Measurements from ENCODE around the gene PER3. TPM values are rescaled to one million over a fixed set of nuclear protein-coding genes. Genes with fewer than 3 reads are reported as not detected.

Gene PER3
- total and polyA plus RNA-seq, 9 of the 15 experiments (the other 6 are each of a cell fraction or from before 2014, with no cell fraction given), result 11.9 to 22.5 (median 14.6) TPM

GRCh38 chr1:7770997-7771822 lies 12.9 kb upstream of the PER3 start, which contains the start of gene VAMP3 (continued):
- TF ChIP-seq, protein P1, sequence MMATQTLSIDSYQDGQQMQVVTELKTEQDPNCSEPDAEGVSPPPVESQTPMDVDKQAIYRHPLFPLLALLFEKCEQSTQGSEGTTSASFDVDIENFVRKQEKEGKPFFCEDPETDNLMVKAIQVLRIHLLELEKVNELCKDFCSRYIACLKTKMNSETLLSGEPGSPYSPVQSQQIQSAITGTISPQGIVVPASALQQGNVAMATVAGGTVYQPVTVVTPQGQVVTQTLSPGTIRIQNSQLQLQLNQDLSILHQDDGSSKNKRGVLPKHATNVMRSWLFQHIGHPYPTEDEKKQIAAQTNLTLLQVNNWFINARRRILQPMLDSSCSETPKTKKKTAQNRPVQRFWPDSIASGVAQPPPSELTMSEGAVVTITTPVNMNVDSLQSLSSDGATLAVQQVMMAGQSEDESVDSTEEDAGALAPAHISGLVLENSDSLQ (IDR thresholded peaks at IDR 0.05), result peak; percentile 37; the same call in 1 of the 2 replicates
- TF ChIP-seq NBN (IDR thresholded peaks at IDR 0.05; ENCODE audit: low read depth) (0 out of 2 replicates have a peak, but pooled peaks have one; percentile 58), MXI1 (IDR thresholded peaks at IDR 0.05; ENCODE audit: low read depth, low read length) (peak; percentile 16; the same call in 1 of the 2 replicates), EGR1 (conservative IDR thresholded peaks at IDR 0.05) (peak; percentile 81), GATAD2B (IDR thresholded peaks at IDR 0.05; ENCODE audit: borderline replicate concordance) (peak; percentile 74; the same call in 1 of the 2 replicates), ZFX (CRISPR knock-in tag; IDR thresholded peaks at IDR 0.05) (peak; percentile 85), ZNF217 (CRISPR knock-in tag; IDR thresholded peaks at IDR 0.05) (no peak), RB1 (IDR thresholded peaks at IDR 0.05; ENCODE audit: low read depth) (peak; percentile 56), RBBP5 (IDR thresholded peaks at IDR 0.05; ENCODE audit: borderline replicate concordance, insufficient read depth, low read length, poor library complexity, severe bottlenecking) (peak; percentile 98), SP1 (CRISPR knock-in tag; IDR thresholded peaks at IDR 0.05) (peak; percentile 86), ZNF23 (CRISPR knock-in tag; IDR thresholded peaks at IDR 0.05) (no peak)
- TF ChIP-seq, protein P2, sequence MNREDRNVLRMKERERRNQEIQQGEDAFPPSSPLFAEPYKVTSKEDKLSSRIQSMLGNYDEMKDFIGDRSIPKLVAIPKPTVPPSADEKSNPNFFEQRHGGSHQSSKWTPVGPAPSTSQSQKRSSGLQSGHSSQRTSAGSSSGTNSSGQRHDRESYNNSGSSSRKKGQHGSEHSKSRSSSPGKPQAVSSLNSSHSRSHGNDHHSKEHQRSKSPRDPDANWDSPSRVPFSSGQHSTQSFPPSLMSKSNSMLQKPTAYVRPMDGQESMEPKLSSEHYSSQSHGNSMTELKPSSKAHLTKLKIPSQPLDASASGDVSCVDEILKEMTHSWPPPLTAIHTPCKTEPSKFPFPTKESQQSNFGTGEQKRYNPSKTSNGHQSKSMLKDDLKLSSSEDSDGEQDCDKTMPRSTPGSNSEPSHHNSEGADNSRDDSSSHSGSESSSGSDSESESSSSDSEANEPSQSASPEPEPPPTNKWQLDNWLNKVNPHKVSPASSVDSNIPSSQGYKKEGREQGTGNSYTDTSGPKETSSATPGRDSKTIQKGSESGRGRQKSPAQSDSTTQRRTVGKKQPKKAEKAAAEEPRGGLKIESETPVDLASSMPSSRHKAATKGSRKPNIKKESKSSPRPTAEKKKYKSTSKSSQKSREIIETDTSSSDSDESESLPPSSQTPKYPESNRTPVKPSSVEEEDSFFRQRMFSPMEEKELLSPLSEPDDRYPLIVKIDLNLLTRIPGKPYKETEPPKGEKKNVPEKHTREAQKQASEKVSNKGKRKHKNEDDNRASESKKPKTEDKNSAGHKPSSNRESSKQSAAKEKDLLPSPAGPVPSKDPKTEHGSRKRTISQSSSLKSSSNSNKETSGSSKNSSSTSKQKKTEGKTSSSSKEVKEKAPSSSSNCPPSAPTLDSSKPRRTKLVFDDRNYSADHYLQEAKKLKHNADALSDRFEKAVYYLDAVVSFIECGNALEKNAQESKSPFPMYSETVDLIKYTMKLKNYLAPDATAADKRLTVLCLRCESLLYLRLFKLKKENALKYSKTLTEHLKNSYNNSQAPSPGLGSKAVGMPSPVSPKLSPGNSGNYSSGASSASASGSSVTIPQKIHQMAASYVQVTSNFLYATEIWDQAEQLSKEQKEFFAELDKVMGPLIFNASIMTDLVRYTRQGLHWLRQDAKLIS (CRISPR knock-in tag; IDR thresholded peaks at IDR 0.05), result peak; percentile 90
- TF ChIP-seq, protein P3, sequence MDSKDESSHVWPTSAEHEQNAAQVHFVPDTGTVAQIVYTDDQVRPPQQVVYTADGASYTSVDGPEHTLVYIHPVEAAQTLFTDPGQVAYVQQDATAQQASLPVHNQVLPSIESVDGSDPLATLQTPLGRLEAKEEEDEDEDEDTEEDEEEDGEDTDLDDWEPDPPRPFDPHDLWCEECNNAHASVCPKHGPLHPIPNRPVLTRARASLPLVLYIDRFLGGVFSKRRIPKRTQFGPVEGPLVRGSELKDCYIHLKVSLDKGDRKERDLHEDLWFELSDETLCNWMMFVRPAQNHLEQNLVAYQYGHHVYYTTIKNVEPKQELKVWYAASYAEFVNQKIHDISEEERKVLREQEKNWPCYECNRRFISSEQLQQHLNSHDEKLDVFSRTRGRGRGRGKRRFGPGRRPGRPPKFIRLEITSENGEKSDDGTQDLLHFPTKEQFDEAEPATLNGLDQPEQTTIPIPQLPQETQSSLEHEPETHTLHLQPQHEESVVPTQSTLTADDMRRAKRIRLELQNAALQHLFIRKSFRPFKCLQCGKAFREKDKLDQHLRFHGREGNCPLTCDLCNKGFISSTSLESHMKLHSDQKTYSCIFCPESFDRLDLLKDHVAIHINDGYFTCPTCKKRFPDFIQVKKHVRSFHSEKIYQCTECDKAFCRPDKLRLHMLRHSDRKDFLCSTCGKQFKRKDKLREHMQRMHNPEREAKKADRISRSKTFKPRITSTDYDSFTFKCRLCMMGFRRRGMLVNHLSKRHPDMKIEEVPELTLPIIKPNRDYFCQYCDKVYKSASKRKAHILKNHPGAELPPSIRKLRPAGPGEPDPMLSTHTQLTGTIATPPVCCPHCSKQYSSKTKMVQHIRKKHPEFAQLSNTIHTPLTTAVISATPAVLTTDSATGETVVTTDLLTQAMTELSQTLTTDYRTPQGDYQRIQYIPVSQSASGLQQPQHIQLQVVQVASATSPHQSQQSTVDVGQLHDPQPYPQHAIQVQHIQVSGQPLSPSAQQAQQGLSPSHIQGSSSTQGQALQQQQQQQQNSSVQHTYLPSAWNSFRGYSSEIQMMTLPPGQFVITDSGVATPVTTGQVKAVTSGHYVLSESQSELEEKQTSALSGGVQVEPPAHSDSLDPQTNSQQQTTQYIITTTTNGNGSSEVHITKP (IDR thresholded peaks at IDR 0.05; ENCODE audit: partially characterized antibody), result peak; percentile 84
- TF ChIP-seq, protein P4, sequence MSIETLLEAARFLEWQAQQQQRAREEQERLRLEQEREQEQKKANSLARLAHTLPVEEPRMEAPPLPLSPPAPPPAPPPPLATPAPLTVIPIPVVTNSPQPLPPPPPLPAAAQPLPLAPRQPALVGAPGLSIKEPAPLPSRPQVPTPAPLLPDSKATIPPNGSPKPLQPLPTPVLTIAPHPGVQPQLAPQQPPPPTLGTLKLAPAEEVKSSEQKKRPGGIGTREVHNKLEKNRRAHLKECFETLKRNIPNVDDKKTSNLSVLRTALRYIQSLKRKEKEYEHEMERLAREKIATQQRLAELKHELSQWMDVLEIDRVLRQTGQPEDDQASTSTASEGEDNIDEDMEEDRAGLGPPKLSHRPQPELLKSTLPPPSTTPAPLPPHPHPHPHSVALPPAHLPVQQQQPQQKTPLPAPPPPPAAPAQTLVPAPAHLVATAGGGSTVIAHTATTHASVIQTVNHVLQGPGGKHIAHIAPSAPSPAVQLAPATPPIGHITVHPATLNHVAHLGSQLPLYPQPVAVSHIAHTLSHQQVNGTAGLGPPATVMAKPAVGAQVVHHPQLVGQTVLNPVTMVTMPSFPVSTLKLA (conservative IDR thresholded peaks at IDR 0.05), result peak; percentile 60 to 80; a peak in 3 of 4 replicates

Measured in K562 (cell line).